Natural killer cell (primary cell): ENCODE results near the gene DNAH14. TPM values are rescaled to one million over a fixed set of nuclear protein-coding genes. Genes with fewer than 3 reads are reported as not detected.
"Not testable (repeated sequence)": the region's sequence is repeated elsewhere in the genome, so short reads cannot be mapped to it uniquely, and the experiment has no call there.

Source experiments
- ATAC-seq, 3 donors: fragments of 150-1000 bp in 2 of 3; fragments of 200-7000 bp in 1 of 3; cut with Tn5 transposase; 1 replicate in 1 of 3; 2 replicates in 2 of 3; pipeline ENCODE4 v1.10.0; 2021; ENCODE audit warnings: mild to moderate bottlenecking in 2 of 3, moderate library complexity in 2 of 3
- DNase-seq, 2 donors: peaks; one replicate each; pipeline versions ENCODE4 v3.0.0 to v3.0.0-alpha.2; 2013 to 2021; ENCODE audit warnings: mixed read lengths in 1 of 2
- H3K27ac ChIP-seq: one replicate; pipeline ENCODE4 v1.5.1; 2013; ENCODE audit warnings: mild to moderate bottlenecking, low read length
- H3K27me3 ChIP-seq: one replicate; pipeline ENCODE4 v1.6.1; 2013; ENCODE audit warnings: low read length; ENCODE audit not compliant: control insufficient read depth, insufficient read depth
- H3K36me3 ChIP-seq: one replicate; pipeline ENCODE4 v1.6.1; 2013; ENCODE audit warnings: low read length; ENCODE audit not compliant: control insufficient read depth, insufficient read depth
- H3K4me1 ChIP-seq: one replicate; pipeline ENCODE4 v1.6.1; 2013; ENCODE audit warnings: low read length; ENCODE audit not compliant: control insufficient read depth, insufficient read depth
- H3K4me3 ChIP-seq: one replicate; pipeline ENCODE4 v1.5.1; 2013; ENCODE audit warnings: low read length
- H3K9me3 ChIP-seq: one replicate; pipeline ENCODE4 v1.6.1; 2013; ENCODE audit warnings: low read length; ENCODE audit not compliant: control insufficient read depth, insufficient read depth
- H3K27ac Mint-ChIP-seq, 2 donors: one replicate each; pipeline ENCODE4 v1.8.0; 2022; ENCODE audit warnings: mild to moderate bottlenecking in 2 of 2, mixed read lengths in 2 of 2, moderate library complexity in 1 of 2
- H3K27me3 Mint-ChIP-seq, 2 donors: one replicate each; pipeline ENCODE4 v1.8.0; 2022; ENCODE audit warnings: low read depth in 2 of 2, mixed read lengths in 2 of 2
- H3K36me3 Mint-ChIP-seq: one replicate; pipeline ENCODE4 v1.8.0; 2022; ENCODE audit warnings: mixed read lengths
- H3K4me1 Mint-ChIP-seq, 2 donors: one replicate each; pipeline ENCODE4 v1.8.0; 2022; ENCODE audit warnings: mixed read lengths in 2 of 2
- H3K4me3 Mint-ChIP-seq: one replicate; pipeline ENCODE4 v1.8.0; 2022; ENCODE audit warnings: mild to moderate bottlenecking, moderate library complexity, mixed read lengths
- H3K9me3 Mint-ChIP-seq, 2 donors: one replicate each; pipeline ENCODE4 v1.8.0; 2022; ENCODE audit warnings: mixed read lengths in 2 of 2
- CTCF ChIP-seq: fragments of 200-600 bp; IDR thresholded peaks from one replicate; pipeline ENCODE4 v1.8.0; 2022; ENCODE audit warnings: antibody characterized with exemption
- WGBS: methylation state at CpG from one replicate; pipeline ENCODE4 v1.1.7; 2013; ENCODE audit warnings: missing lambda C conversion rate; ENCODE audit not compliant: insufficient coverage; 5-methylcytosine and 5-hydroxymethylcytosine counted together
- intact Hi-C: fragments of 100-400 bp; cut with micrococcal nuclease; formaldehyde crosslinking; loops from one replicate; pipeline ENCODE4 v1.14.2; 2022
- total RNA-seq, 4 donors: library from RNA; stranded (reverse); fragments of 120-200 nt in 1 of 4; gene quantifications; one replicate each; pipeline versions ENCODE4 v1.2.3 to v1.2.4, GENCODE V29; 2013 to 2022

DNAH14 gene
- total RNA-seq, 3 donors from 2014 or later (not counting 1 experiment from before 2014, with no cell fraction given), result 0.35 to 1.3 TPM; not detected in 1

GRCh38 chr1:224988042-224988441, 58.6 kb downstream of the DNAH14 start:
- H3K27me3 Mint-ChIP-seq, result no peaks in the 10 kb centered on the region
- WGBS, result 90% methylated on average over 6 of the region's 6 CpGs
- H3K36me3 ChIP-seq, result no peaks in the 10 kb centered on the region
- no peaks in the 10 kb centered on the region for H3K4me1 ChIP-seq
- H3K36me3 Mint-ChIP-seq, result no peaks in the 10 kb centered on the region
- H3K27ac ChIP-seq, result no peak overlapping the region
- intact Hi-C loops, result no loop called here
- no peaks in the 10 kb centered on the region for H3K9me3 ChIP-seq
- DNase-seq (no peak), ATAC-seq (no peak)
- peaks cover 7 to 9% of the 10 kb centered on the region in 2 donors for H3K9me3 Mint-ChIP-seq
- no peak overlapping the region for H3K4me3 ChIP-seq
- no peak overlapping the region for H3K4me3 Mint-ChIP-seq
- no peaks in the 10 kb centered on the region for H3K27me3 ChIP-seq
- no peak overlapping the region for H3K27ac Mint-ChIP-seq
- H3K4me1 Mint-ChIP-seq, result no peaks in the 10 kb centered on the region
- no peak for TF ChIP-seq CTCF

DNA sequence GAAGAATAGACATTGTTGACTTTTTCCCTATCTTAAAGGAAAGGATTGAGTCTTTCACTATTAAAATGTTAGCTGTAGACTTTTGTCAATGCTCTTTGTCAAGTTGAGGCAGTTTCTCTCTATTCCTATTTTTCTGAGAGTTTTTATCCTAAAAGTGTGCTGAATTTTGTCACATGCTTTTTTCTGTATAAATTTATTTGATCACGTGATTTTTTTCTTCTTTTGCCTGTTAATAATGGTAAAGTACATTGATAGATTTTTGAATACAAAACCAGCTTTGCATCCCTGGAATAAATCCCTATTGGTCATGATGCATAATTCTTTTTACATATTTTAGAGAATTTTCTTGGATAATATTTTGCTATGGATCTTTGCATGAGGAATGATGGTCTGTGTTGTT, 60.1 kb downstream of the DNAH14 start:
- H3K4me1 ChIP-seq, result no peaks in the 10 kb centered on the region
- no peak for DNase-seq
- TF ChIP-seq CTCF, result no peak
- no peak overlapping the region for H3K4me3 ChIP-seq
- H3K9me3 ChIP-seq, result no peaks in the 10 kb centered on the region
- Mint-ChIP-seq H3K27ac (no peak overlapping the region), H3K27me3 (no peaks in the 10 kb centered on the region), H3K4me3 (no peak overlapping the region), H3K9me3 (peaks cover 9 to 10% of the 10 kb centered on the region in 2 donors), H3K4me1 (no peaks in the 10 kb centered on the region), H3K36me3 (no peaks in the 10 kb centered on the region)
- H3K27me3 ChIP-seq, result no peaks in the 10 kb centered on the region
- H3K27ac ChIP-seq, result no peak overlapping the region
- intact Hi-C loops, result no loop called here
- no CpG with 5 or more reads among the region's 1 CpG for WGBS
- ATAC-seq, result no peak
- no peaks in the 10 kb centered on the region for H3K36me3 ChIP-seq

DNA sequence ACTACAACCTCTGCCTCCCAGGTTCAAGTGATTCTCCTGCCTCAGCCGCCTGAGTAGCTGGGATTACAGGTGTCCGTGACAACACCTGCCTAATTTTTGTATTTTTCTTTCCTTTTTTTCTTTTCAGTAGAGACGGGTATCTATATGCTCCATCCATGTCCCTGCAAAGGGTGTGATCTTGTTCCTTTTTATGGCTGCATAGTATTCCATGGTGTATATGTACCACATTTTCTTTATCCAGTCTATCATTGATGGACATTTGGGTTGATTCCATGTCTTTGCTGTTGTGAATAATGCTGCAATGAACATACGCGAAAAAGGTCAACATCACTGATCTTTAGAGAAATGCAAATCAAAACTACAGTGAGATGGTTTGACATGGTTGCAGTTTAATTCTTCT, 62.1 kb downstream of the DNAH14 start:
- 98% methylated on average over 4 of the region's 5 CpGs for WGBS
- H3K36me3 ChIP-seq, H3K4me3 ChIP-seq, H3K4me3 Mint-ChIP-seq, H3K27ac Mint-ChIP-seq, H3K27ac ChIP-seq, H3K9me3 ChIP-seq, H3K4me1 ChIP-seq, H3K36me3 Mint-ChIP-seq, H3K4me1 Mint-ChIP-seq, H3K27me3 ChIP-seq, ATAC-seq, H3K27me3 Mint-ChIP-seq, intact Hi-C loops, DNase-seq: not testable (repeated sequence)
- peaks cover 12 to 14% of the 10 kb centered on the region in 2 donors for H3K9me3 Mint-ChIP-seq

DNA sequence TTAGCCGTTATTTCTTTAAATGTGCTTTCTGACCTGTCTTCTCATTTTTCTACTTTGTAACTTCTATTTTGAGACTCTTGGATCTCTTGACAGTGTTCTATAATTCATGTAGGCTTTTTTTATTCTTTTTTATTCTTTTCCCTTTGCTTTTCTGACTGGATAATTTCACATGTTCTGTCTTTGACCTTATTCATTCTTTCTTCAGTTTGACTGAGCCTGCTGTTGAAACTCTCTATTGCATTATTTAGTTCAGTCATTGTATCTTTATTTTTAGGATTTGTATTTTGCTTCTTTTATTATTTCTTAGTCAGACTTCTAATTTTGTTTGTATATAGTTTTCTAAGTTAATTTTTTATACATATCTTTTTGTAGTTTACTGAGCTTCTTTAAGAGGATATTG, 66.1 kb downstream of the DNAH14 start:
- DNase-seq, result no peak
- H3K36me3 ChIP-seq, result no peaks in the 10 kb centered on the region
- TF ChIP-seq CTCF, result no peak
- Mint-ChIP-seq H3K9me3 (peaks cover 18 to 20% of the 10 kb centered on the region in 2 donors), H3K27ac (no peak overlapping the region), H3K4me3 (no peak overlapping the region), H3K4me1 (no peaks in the 10 kb centered on the region), H3K36me3 (peaks cover 9% of the 10 kb centered on the region), H3K27me3 (no peaks in the 10 kb centered on the region)
- ATAC-seq, result no peak
- peaks cover 10% of the 10 kb centered on the region for H3K9me3 ChIP-seq
- H3K27ac ChIP-seq, result no peak overlapping the region
- H3K4me3 ChIP-seq, result no peak overlapping the region
- H3K27me3 ChIP-seq, result no peaks in the 10 kb centered on the region
- H3K4me1 ChIP-seq, result no peaks in the 10 kb centered on the region
- intact Hi-C loops, result no loop called here
- WGBS, result no CpG with 5 or more reads among the region's 1 CpG
